ENCODE results near the gene ATP4B.
"Not testable (repeated sequence)": the region's sequence is repeated elsewhere in the genome, so short reads cannot be mapped to it uniquely, and the experiment has no call there.

The ATP4B gene

DNA sequence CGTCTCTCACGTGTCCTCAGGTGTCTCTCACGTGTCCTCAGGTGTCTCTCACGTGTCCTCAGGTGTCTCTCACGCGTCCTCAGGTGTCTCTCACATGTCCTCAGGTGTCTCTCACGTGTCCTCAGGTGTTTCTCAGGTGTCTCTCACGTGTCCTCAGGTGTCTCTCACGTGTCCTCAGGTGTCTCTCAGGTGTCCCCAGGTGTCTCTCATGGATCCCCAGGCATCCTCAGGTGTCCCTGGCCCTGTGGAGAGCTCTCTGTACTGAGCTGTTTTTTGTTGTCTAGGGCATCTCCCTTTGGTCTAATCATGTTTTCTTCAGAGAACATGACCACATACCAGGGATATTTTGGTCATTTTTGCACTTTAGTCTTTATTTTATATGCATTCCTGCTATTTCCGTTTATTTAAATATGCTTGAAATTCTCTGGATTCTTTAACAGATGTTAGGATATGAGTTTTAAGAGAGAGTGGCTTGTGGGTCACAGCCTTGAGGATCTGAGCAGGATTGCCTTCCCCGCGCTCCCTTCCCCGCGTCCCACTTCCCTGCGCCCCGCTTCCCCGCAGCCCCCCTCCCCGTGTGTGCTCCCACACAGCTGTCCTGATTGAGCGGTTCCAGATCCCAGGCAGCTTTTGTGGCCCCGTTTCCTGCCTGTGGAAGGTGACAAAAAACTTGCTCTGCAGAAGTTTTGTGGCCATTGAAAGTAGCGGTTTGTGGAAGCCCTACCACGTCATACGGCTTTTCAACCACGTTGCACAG is 31.9 kb downstream of the ATP4B start:
- DNase-seq (ENCODE audit: low read depth) = peak; percentile 32

DNA sequence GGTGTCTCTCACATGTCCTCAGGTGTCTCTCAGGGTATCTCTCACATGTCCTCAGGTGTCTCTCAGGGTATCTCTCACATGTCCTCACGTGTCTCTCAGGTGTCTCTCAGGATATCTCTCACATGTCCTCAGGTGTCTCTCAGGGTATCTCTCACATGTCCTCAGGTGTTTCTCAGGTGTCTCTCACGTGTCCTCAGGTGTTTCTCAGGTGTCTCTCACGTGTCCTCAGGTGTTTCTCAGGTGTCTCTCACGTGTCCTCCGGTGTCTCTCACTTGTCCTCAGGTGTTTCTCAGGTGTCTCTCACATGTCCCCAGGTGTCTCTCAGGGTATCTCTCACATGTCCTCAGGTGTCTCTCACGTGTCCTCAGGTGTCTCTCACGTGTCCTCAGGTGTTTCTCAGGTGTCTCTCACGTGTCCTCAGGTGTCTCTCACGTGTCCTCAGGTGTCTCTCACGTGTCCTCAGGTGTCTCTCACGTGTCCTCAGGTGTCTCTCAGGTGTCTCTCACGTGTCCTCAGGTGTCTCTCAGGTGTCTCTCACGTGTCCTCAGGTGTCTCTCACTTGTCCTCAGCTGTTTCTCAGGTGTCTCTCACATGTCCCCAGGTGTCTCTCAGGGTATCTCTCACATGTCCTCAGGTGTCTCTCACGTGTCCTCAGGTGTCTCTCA is 33.2 kb downstream of the ATP4B start:
- DNase-seq (ENCODE audit: low read depth) = not testable (repeated sequence)

DNA sequence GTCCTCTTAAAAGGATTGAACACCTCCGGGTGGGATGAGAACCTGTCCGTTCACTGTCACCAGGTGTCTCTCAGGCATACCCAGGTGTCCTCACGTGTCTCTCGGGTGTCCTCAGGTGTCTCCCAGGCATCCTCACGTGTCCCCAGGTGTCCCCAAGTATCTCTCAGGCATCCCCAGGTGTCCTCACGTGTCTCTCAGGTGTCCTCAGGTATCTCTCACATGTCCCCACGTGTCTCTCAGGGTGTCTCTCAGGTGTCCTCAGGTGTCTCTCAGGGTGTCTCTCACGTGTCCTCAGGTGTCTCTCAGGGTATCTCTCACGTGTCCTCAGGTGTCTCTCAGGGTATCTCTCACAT is 33.8 kb downstream of the ATP4B start:
- no peak for DNase-seq (ENCODE audit: low read depth)

DNA sequence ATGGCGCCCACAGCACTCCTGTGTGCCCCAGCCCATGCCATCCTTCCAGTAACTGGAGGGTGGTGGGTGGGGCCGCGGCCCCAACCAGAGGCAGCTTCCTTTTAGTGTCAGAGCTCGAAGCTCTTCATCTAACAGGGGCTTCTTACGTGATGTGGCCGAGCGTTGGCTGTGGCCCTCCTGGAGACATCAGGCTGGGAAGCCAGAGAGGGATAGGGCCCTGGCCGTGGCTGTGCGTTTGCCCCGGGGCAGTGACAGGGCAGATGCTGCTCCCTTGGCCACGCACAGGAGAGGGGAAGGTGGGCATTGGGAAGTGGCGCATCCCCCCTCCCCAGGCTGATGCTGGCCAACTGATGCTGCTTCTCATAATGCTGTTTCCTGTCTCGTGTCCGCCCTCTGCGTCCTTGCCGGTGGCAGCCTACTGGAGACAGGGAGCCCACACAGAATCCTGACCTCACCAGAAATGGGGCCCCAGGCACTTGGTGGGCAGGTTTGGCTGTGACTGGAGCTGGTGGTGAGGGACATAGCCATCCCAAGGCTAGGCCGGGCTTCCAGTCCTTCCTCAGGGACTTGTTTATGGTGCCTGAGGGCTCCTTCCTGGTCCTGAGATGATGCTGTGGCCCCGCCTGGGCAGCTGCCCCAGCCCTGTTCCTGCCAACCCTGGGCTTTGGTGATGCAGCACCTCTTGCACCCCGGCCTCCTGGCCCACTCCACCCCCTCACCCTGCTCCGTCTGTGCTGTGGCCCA is 34.3 kb downstream of the ATP4B start:
- DNase-seq (ENCODE audit: low read depth) = peak; percentile 35

DNA sequence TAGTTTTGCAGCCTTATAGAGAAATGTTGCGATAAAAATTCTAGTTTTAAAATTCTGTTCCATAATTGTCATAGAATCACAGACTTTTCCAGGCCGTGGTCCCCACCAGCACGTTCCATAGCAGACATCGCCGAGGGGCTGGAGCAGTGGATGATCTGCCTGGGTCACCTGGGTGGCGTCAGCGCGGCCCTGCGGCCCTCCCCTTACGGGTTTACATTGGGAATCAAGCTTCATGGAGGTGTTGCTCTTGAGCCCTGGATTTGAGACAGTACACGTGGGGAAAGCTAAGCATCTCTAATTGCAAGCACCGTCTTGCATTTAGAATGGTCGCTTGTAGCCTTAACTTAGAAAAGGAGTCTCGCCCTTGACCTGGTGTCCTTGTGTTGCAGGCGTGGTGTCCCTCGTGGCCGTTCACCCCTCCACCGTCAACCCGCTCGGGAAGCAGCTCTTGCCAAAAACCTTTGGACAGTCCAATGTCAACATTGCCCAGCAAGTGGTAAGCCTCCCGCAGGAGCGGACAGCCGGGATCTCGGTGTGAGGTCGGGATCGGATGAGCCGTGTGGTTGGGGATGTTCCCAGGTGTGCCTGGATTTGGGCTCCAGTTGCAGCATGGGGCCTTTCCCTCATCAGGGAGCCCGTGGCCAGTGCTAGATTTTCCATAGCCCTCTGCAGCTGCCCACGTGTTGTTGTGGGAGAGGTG is 35.1 kb downstream of the ATP4B start:
- no peak for DNase-seq (ENCODE audit: low read depth)

DNA sequence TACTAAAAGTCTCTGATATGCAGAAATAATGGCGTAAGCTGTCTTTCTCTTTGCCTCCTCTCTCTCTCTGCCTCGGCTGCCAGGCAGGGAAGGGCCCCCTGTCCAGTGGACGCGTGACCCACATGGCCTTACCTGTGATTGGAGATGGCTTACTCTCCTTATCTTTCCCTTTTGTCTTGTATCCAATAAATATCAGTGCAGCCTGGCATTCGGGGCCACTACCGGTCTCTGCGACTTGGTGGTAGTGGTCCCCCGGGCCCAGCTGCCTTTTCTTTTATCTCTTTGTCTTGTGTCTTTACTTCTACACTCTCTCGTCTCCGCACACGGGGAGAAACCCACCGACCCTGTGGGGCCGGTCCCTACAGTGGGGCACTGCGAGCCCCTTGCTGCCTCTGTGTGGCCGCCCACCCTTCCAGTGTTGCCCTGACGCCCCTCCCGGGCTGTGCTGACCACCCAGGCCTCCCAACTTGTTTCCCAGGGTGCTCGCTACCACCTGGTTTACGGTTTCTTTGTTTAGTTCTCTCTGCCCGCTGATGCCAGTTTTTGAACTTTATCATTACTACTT is 35.9 kb downstream of the ATP4B start:
- not testable (repeated sequence) for DNase-seq (ENCODE audit: low read depth)

DNA sequence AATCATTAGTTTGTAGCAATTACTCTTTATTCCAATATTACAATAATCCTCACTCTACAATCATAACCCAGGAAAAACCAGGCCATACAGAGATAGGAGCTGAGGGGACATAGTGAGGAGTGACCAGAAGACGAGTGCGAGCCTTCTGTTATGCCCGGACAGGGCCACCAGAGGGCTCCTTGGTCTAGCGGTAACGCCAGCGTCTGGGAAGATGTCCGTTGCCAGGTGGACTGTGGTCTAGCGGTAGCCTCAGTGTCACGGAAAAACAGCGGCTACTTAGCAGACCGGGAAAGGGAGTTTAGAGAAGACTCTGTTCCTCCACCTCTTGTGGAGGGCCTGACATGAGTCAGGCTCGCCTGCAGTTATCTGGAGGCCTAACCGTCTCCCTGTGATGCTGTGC is 36.5 kb downstream of the ATP4B start:
- DNase-seq (ENCODE audit: low read depth) = peak; percentile 16

DNA sequence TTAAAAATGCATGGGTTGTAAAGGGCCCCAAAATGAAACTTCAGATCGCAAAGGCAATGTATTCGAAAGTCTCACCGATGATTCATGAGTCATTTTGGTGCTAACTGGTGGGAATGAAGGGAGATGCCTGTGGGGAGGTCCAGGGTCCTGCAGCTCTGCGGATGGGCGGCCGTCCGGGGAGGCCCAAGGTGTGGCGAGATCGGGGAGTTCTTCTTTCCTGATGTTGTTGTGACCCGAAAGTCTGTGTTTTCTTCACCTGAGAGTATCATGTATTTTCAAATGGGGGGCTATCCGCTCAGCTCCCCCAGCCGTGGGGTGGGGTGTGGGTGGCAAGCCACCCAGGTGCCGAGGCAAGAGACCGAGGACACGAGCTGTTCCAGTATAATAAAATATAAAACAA is 37.0 kb downstream of the ATP4B start:
- no peak for DNase-seq (ENCODE audit: low read depth)

DNA sequence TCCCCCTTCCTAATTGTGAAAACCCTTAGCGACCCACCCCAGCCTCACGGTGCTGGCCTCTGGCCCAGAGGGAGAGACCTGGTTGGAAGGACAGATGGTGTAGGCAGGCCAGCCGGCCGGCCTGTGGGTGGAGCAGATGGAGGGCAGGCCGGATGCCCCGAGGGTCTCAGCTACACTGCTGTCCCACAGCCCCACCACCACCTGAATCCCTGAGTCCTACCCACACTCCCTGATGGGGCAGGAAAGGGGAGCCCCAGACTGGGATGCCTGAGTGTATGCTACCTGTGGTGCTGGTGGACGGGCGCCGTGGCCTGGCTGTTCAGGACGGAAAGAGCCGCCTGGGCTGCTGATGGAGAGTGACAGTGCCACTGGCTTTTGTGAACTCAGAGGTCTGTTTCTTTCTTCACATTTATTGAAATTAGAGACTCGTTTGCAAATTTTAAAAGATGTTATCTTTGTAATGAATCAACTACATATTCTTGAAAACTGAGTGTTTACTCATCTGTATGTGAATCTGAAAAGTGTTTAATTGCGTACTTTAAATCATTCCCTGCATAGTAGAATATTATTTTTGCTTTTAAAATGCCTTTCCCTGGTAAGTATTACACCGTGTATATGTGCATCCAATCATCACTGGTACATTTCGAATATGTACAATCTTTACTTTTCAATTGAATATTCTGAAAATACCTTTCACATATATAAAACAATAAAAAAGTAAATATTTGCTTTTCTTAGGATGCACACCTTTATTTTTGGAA is 37.8 kb downstream of the ATP4B start:
- no peak for DNase-seq (ENCODE audit: low read depth)

DNA sequence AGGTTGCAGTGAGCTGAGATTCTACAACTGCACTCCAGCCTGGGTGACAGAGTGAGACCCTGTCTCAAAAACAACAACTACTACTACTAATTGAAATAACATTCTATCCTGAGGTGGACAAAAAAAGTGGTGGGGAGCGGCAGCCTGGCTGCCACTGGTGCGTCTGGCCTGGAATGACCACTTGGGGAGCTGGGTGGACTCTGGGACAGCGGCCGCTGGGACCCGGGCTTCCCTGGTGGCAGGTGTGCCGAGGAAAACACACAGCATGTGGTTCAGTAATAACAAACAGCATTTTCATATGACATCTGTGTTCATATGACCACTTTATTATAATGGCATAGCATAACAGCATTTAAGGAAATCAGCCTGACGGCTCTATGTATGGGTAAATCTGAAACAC is 39.5 kb downstream of the ATP4B start:
- DNase-seq (ENCODE audit: low read depth) = no peak

DNA sequence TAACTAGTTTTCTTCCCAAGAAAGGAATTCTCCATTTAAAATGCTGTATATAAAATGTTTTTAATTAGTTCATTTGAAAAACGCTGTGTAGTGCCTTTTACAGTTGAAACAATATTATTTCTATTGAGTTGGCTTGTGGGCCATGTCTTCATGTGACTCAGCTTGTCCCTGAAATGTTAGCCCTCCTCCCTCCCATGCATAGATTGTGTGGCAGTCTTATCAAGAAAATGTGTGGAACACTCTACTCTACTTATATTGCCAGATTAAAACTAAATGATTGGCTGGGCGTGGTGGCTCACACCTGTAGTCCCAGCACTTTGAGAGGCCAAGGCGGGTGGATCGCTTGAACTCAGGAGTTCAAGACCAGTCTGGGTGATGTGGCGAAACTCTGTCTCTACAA is 40.0 kb downstream of the ATP4B start:
- DNase-seq (ENCODE audit: low read depth) = no peak

DNA sequence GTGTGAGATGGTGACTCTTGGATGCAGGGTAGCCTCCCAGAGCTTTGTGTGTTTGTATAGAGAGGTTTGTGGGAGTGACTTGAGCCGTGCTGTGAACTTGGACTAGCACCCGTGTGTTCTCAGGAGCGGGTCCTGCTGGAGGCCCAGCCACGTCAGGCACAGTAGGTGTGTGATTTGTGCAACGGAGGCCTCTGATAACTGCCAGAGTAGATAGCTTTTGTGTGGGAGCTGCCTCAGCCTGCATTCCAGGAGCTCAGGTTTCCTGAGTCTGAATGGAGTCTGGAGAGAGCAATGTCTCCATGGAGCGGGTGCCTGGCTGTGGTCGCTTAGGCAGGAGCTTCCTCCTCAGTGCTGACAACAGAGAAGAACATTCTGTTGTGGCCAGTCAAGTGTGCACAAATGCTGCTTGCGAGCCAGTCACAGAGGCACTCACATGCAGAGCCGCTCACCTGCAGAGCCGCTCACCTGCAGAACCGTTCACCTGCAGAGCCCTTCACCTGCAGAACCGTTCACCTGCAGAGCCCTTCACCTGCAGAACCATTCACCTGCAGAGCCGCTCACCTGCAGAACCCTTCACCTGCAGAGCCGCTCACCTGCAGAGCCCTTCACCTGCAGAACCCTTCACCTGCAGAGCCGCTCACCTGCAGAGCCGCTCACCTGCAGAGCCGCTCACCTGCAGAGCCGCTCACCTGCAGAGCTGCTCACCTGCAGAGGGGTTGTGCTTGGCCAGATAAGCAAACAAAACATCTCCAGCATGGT is 40.8 kb downstream of the ATP4B start:
- no peak for DNase-seq (ENCODE audit: low read depth)

DNA sequence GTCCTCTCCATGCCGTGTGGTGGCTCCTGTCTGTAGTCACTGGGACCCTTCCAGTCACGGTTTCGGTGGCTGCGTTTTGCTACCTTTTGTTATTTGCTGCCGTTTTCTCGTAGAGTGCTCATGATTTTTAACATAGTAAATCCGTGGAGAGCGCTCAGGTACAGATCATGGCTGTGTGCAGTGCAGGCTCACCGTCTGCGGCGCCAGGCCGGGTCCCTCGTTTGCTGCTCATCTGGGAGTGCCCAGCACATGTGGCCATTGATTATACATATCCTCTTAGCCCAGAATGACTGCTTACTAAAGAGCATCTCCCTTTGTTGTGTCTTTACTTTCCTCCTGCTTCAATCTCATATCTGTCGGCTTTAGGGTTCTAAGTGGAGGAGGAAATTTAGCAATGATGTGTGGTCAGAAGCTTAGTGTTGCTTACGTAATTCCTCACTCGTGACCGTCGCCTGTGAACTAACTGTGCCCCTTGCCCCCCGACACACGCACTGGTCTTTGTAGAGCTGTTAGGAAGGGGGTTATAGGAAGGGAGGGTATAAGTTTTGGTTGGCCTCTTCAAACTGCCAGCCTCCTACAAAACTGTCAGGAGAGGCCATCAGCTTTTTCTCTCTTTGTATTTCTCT is 41.6 kb downstream of the ATP4B start:
- no peak for DNase-seq (ENCODE audit: low read depth)

DNA sequence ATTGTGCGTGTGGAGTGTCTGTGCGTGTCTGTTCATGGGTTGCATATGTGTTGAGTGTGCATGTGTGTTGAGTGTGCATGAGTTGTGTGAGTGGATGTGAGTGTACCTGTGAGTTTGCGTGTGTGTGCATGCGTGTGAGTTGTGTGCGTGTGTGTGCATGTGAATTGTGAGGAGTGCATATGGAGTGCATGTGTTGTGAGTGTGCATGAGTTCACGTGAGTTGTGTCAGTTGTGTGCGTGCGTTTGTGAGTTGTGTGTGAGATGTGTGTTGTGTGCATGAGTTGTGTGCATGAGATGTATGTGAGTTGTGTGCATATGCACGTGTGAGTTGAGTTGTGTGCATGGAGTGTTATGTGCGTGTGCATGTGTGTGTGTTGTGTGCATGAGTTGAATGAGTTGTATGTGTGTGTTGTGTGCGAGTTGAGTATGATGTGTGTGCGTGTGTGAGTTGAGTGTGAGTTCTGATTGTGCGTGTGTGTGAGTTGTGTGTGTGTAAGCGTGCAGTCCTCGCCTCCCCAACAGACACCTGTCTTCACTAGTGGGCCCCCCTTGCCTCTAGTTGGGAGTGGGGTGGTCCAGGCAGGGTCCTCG is 44.1 kb downstream of the ATP4B start:
- DNase-seq (ENCODE audit: low read depth) = no peak

DNA sequence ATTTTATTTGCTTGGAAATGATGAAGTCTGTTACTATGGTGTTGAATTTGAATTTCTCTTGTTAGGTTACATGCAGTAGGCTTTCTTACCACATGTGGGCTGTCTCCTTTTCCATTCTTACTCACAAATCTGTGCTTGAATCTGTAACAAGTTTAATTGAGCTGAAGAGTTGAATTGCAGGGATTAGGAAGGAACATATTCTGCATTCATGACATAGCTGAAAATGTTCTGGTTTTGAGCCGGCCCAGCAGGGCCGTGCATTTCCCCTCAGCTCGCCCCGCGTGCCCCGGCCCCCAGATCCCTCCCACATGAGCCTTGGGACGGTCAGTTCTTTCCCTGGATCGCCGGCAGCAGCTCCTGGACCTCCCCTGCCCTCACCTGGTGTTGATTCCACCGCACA is 45.4 kb downstream of the ATP4B start:
- no peak for DNase-seq (ENCODE audit: low read depth)

DNA sequence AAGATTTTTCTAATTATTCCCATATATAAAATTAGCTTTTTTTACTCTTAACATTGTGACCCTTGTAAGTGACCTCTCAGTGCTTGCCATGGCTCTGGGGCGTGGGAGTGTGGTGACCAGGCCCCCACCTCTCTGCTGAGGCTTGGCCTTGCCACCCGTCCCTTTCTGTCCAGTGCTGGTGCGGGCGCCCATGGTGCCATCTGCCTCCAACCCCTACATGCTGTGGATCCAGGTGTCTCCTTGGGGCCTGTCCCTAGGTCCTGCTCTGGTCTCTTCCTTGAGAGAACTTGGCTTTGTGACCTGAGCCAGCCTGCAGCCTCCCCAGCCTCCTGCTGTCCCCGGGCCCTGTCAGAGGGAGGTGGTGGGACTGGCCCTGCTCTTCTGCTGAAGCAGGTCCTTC is 46.0 kb downstream of the ATP4B start:
- no peak for DNase-seq (ENCODE audit: low read depth)

DNA sequence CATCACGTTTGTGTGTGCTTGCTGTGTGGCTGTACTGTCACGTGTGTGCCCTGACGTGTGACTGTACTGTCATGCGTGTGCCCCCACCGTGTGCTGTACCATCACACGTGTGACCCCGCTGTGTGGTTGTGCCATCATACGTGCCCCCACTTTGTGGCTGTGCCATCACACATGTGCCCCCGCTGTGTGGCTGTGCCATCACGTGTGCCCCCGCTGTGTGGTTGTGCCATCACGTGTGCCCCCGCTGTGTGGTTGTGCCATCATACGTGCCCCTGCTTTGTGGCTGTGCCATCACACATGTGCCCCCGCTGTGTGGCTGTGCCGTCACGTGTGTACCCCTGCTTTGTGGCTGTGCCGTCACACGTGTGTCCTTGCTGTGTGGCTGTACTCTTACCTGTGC is 47.7 kb downstream of the ATP4B start:
- no peak for DNase-seq (ENCODE audit: low read depth)

DNA sequence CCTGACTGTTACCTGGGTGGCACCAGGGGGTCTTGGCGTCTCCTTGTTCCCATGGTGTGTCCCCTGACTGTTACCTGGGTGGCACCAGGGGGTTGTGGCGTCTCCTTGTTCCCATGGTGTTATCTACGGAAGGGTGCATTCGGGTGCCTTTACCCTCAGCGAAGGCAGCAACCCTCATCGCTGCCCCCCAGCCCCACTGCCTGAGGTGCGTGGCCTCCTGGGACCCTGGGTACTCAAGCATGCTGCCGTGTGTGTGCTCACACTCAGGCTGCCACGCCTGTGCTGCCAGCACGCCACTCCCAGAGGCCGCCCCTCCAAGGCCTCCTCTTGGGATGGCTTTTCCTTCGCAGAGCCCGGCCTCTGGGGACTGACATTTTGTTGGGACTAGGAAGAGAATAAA is 48.4 kb downstream of the ATP4B start:
- no peak for DNase-seq (ENCODE audit: low read depth)

DNA sequence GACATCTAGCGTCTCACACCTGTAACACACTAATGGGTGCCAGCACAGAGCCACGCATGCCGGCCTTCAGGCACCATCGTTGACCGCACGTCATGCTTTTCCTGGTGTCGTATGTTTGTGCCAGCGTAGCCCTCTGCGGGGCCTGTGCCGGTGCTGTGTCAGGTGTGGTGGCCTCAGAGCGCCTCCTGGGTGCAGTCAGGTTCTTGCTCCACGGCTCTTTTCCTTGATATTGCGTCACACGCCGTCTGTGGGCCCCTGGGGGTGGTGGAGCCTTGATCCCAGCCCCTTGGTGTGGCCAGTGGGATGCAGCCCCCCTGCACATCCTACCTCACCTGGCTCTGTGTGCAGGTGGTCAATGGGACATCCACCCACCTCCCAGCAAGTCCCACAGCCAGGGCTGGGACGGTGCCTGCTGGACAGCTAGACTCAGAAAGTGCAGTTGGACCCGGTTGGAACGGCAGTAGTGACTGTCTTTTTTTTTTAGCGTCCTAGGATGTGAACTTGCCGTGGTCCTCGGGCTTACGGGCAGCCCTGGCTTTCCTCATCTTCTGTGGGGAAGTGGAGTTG is 48.9 kb downstream of the ATP4B start:
- DNase-seq (ENCODE audit: low read depth) = no peak
